H9 (cell line): ENCODE measurements around the gene GLRX3. TPM values are rescaled to one million over a fixed set of nuclear protein-coding genes. Genes with fewer than 3 reads are reported as not detected.

ENCODE experiments used
- DNase-seq: peaks from one replicate; pipeline ENCODE4 v3.0.0-alpha.2; 2017
- H2AFZ ChIP-seq: one replicate; pipeline ENCODE4 v1.6.1; 2013; ENCODE audit warnings: mild to moderate bottlenecking, low read length, control low read depth, moderate library complexity
- H2AK5ac ChIP-seq: 2 replicates; pipeline ENCODE4 v1.6.1; 2013; ENCODE audit warnings: low read length, control low read depth, mixed read lengths; ENCODE audit not compliant: insufficient read length
- H2BK120ac ChIP-seq: one replicate; pipeline ENCODE4 v1.6.1; 2013; ENCODE audit warnings: low read depth, mild to moderate bottlenecking, low read length, control low read depth, inconsistent platforms; ENCODE audit not compliant: poor library complexity, severe bottlenecking
- H2BK12ac ChIP-seq: 2 replicates; pipeline ENCODE4 v1.6.1; 2013; ENCODE audit warnings: low read length, control low read depth, mixed read lengths, low read depth; ENCODE audit not compliant: insufficient read length
- H2BK15ac ChIP-seq: 2 replicates; pipeline ENCODE4 v1.6.1; 2013; ENCODE audit warnings: low read depth, low read length, control low read depth
- H2BK20ac ChIP-seq: one replicate; pipeline ENCODE4 v1.6.1; 2013; ENCODE audit warnings: low read depth, mild to moderate bottlenecking, low read length, control low read depth, inconsistent platforms; ENCODE audit not compliant: poor library complexity, severe bottlenecking
- H2BK5ac ChIP-seq: 2 replicates; pipeline ENCODE4 v1.6.1; 2013; ENCODE audit warnings: low read length, control low read depth, mixed read lengths; ENCODE audit not compliant: insufficient read length
- H3K14ac ChIP-seq: 2 replicates; pipeline ENCODE4 v1.6.1; 2013; ENCODE audit warnings: low read length, control low read depth; ENCODE audit not compliant: insufficient read depth
- H3K18ac ChIP-seq: 2 replicates; pipeline ENCODE4 v1.6.1; 2013; ENCODE audit warnings: low read depth, mild to moderate bottlenecking, mixed read lengths, low read length, control low read depth; ENCODE audit not compliant: insufficient read length
- H3K23ac ChIP-seq: 2 replicates; pipeline ENCODE4 v1.6.1; 2013; ENCODE audit warnings: low read length, control low read depth, mixed read lengths, low read depth; ENCODE audit not compliant: insufficient read length
- H3K23me2 ChIP-seq: 2 replicates; pipeline ENCODE4 v1.6.1; 2013; ENCODE audit warnings: low read depth, mild to moderate bottlenecking, mixed read lengths, low read length, control low read depth; ENCODE audit not compliant: insufficient read length, poor library complexity, severe bottlenecking
- H3K27ac ChIP-seq: 2 replicates; pipeline ENCODE4 v1.5.1; 2013; ENCODE audit warnings: low read length, control low read depth, mixed read lengths, low read depth; ENCODE audit not compliant: insufficient read length
- H3K27me3 ChIP-seq: 2 replicates; pipeline ENCODE4 v1.6.1; 2013; ENCODE audit warnings: low read length, control low read depth, inconsistent platforms; ENCODE audit not compliant: insufficient read depth
- H3K4ac ChIP-seq: 2 replicates; pipeline ENCODE4 v1.6.1; 2013; ENCODE audit warnings: low read depth, mild to moderate bottlenecking, control low read depth, inconsistent platforms, low read length, moderate library complexity
- H3K4me1 ChIP-seq: 2 replicates; pipeline ENCODE4 v1.6.1; 2013; ENCODE audit warnings: low read length, control low read depth, inconsistent platforms; ENCODE audit not compliant: insufficient read depth
- H3K4me2 ChIP-seq: 2 replicates; pipeline ENCODE4 v1.6.1; 2013; ENCODE audit warnings: low read length, control low read depth, mixed read lengths; ENCODE audit not compliant: insufficient read length, insufficient read depth
- H3K56ac ChIP-seq: 2 replicates; pipeline ENCODE4 v1.6.1; 2013; ENCODE audit warnings: low read depth, mild to moderate bottlenecking, mixed read lengths, low read length, control low read depth; ENCODE audit not compliant: insufficient read length
- H3K79me1 ChIP-seq: 2 replicates; pipeline ENCODE4 v1.6.1; 2013; ENCODE audit warnings: low read depth, mild to moderate bottlenecking, moderate library complexity, low read length, control low read depth, inconsistent platforms; ENCODE audit not compliant: insufficient read depth, poor library complexity, severe bottlenecking
- H3K79me2 ChIP-seq: 2 replicates; pipeline ENCODE4 v1.6.1; 2013; ENCODE audit warnings: low read length, control low read depth, inconsistent platforms; ENCODE audit not compliant: insufficient read depth
- H3K9ac ChIP-seq: 2 replicates; pipeline ENCODE4 v1.6.1; 2013; ENCODE audit warnings: low read length, control low read depth, mixed read lengths; ENCODE audit not compliant: insufficient read length; ENCODE audit errors: extremely low read depth
- H3K9me3 ChIP-seq: one replicate; pipeline ENCODE4 v1.6.1; 2013; ENCODE audit warnings: low read depth, low read length, inconsistent platforms; ENCODE audit not compliant: control insufficient read depth
- H3T11ph ChIP-seq: one replicate; pipeline ENCODE4 v1.6.1; 2013; ENCODE audit warnings: mild to moderate bottlenecking, low read length, control low read depth, inconsistent platforms
- H4K20me1 ChIP-seq: one replicate; pipeline ENCODE4 v1.6.1; 2013; ENCODE audit not compliant: control insufficient read depth, insufficient read length, insufficient read depth
- H4K5ac ChIP-seq: 2 replicates; pipeline ENCODE4 v1.6.1; 2013; ENCODE audit warnings: low read depth, mild to moderate bottlenecking, mixed read lengths, low read length, control low read depth; ENCODE audit not compliant: insufficient read length
- H4K8ac ChIP-seq: replicated peaks from 2 replicates; pipeline ENCODE4 v1.6.1; 2013; ENCODE audit warnings: low read length, control low read depth, mixed read lengths, low read depth; ENCODE audit not compliant: insufficient read length
- H4K91ac ChIP-seq: 2 replicates; pipeline ENCODE4 v1.6.1; 2013; ENCODE audit warnings: low read depth, mild to moderate bottlenecking, moderate library complexity, mixed read lengths, low read length, control low read depth; ENCODE audit not compliant: insufficient read length
- H3K27ac Mint-ChIP-seq, 3 experiments: 2 replicates in 2 of 3; 3 replicates in 1 of 3; pipeline ENCODE4 v1.8.0; 2020 to 2021; ENCODE audit warnings: mixed read lengths in 3 of 3, mild to moderate bottlenecking in 1 of 3, moderate library complexity in 1 of 3
- H3K27me3 Mint-ChIP-seq: 2 replicates; pipeline ENCODE4 v1.8.0; 2021; ENCODE audit warnings: low read depth, mild to moderate bottlenecking, moderate library complexity, mixed read lengths
- H3K36me3 Mint-ChIP-seq, 3 experiments: 2 replicates in 2 of 3; 3 replicates in 1 of 3; pipeline ENCODE4 v1.8.0; 2020 to 2021; ENCODE audit warnings: low read depth in 3 of 3, mixed read lengths in 3 of 3; ENCODE audit not compliant: insufficient read depth in 1 of 3
- H3K4me1 Mint-ChIP-seq, 2 experiments: 2 replicates each; pipeline ENCODE4 v1.8.0; 2020; ENCODE audit warnings: mixed read lengths in 2 of 2
- H3K4me3 Mint-ChIP-seq, 2 experiments: 2 replicates in 1 of 2; 3 replicates in 1 of 2; pipeline ENCODE4 v1.8.0; 2020 to 2021; ENCODE audit warnings: mild to moderate bottlenecking in 2 of 2, mixed read lengths in 2 of 2, moderate library complexity in 1 of 2
- H3K9me3 Mint-ChIP-seq, 2 experiments: 2 replicates in 1 of 2; 3 replicates in 1 of 2; pipeline ENCODE4 v1.8.0; 2020; ENCODE audit warnings: mild to moderate bottlenecking in 2 of 2, mixed read lengths in 2 of 2, moderate library complexity in 1 of 2
- CTCF ChIP-seq: fragments of 200-600 bp; sonication (generic); conservative IDR thresholded peaks from 3 replicates; pipeline ENCODE4 v1.8.0; 2021; ENCODE audit warnings: antibody characterized with exemption, mild to moderate bottlenecking
- WGBS: extraction: QIAGEN DNeasy Blood & Tissue Kit; methylation state at CpG from one replicate; pipeline ENCODE4 v1.1.7; 2013; ENCODE audit warnings: missing lambda C conversion rate, low lambda C conversion rate, mixed read lengths; ENCODE audit not compliant: insufficient read length; ENCODE audit errors: extremely low coverage; 5-methylcytosine and 5-hydroxymethylcytosine counted together
- total RNA-seq: library from RNA; stranded (reverse); gene quantifications from 2 replicates; pipeline ENCODE4 v1.2.1, GENCODE V29; 2021

GLRX3 gene
- total RNA-seq, 1 experiment from 2014 or later = 139 TPM

- Histone ChIP-seq H3K4me1 (0 out of 2 replicates have a peak, but pooled peaks cover under 1% of the 10 kb centered on the region), H3K79me1 (no peaks in the 10 kb centered on the region), H3K9me3 (no peaks in the 10 kb centered on the region), H3K4me2 (no peak overlapping the region), H4K8ac (no peak overlapping the region), H4K5ac (no peak overlapping the region), H2BK15ac (no peak overlapping the region), H3K79me2 (no peaks in the 10 kb centered on the region), H2BK12ac (no peak overlapping the region), H4K91ac (no peak overlapping the region), H3K23ac (no peak overlapping the region), H3K4ac (no peak overlapping the region), H3K14ac (no peak overlapping the region), H2AK5ac (no peak overlapping the region), H2BK20ac (no peak overlapping the region), H3K23me2 (no peaks in the 10 kb centered on the region), H3K56ac (no peak overlapping the region), H3K27ac (no peak overlapping the region), H3T11ph (no peak overlapping the region), H2BK5ac (no peak overlapping the region), H3K9ac (no peak overlapping the region), H2AFZ (no peak overlapping the region), H4K20me1 (no peaks in the 10 kb centered on the region), H2BK120ac (no peak overlapping the region), H3K27me3 (no peaks in the 10 kb centered on the region), H3K18ac (no peak overlapping the region)
- no peak for DNase-seq
- no CpG with 5 or more reads among the region's 2 CpGs for WGBS
- Mint-ChIP-seq H3K27ac (no peak overlapping the region; a peak in 1 of 7 replicates), H3K27me3 (no peaks in the 10 kb centered on the region), H3K9me3 (no peaks in the 10 kb centered on the region), H3K4me1 (peaks cover under 1 to 4% of the 10 kb centered on the region in 2 experiments; a peak in 2 of 4 replicates), H3K36me3 (peaks cover 11 to 57% (median 32%) of the 10 kb centered on the region in 3 experiments; a peak in 6 of 7 replicates), H3K4me3 (no peak overlapping the region)
- no peak for TF ChIP-seq CTCF
Measured at GRCh38 chr10:130174328-130174727, 38.1 kb downstream of the GLRX3 start.
